ENCODE measurements around the gene NF1.

The NF1 gene

GRCh38 chr17:31392002-31392855, 297.5 kb downstream of the NF1 start:
- Histone ChIP-seq H3K27ac (ENCODE audit: insufficient read depth in 1 of 2, low read depth in 1 of 2, low read length in 2 of 2, poor library complexity in 1 of 2, severe bottlenecking in 2 of 2) (no peak overlapping the region), H3K4me1 (ENCODE audit: control extremely low read depth in 1 of 4, control insufficient read depth in 4 of 4, insufficient read depth in 4 of 4, low read length in 3 of 4) (peaks cover 0 to 13% (median 8%) of the 10 kb centered on the region in 4 experiments), H3K4me3 (ENCODE audit: control insufficient read depth in 1 of 7, extremely low read depth in 1 of 7, insufficient read depth in 4 of 7, low read depth in 2 of 7, low read length in 6 of 7) (peak overlapping the region in 5 of 7 experiments; percentile 11 to 60 (median 38)), H3K27me3 (replicated peaks in 2 of 5; ENCODE audit: control insufficient read depth in 4 of 5, insufficient read depth in 5 of 5, low read length in 4 of 5) (peaks cover 5 to 49% (median 42%) of the 10 kb centered on the region in 5 experiments), H3K9me3 (ENCODE audit: control extremely low read depth in 1 of 5, control insufficient read depth in 4 of 5, insufficient read depth in 2 of 5, low read depth in 1 of 5, low read length in 4 of 5) (no peaks in the 10 kb centered on the region), H3K36me3 (ENCODE audit: control insufficient read depth in 4 of 4, insufficient read depth in 4 of 4, low read length in 3 of 4) (no peaks in the 10 kb centered on the region)
- 22% methylated on average over 39 of the region's 52 CpGs for WGBS (ENCODE audit: insufficient coverage)
- ChIA-PET CTCF (interaction anchor here (1.4 to 3.5 kb wide), 4 partner anchors 19 to 134 kb away, joined by 3 to 19 read pairs (median 5); no protein-coding TSS in a partner anchor), POLR2A (no interaction called here)
- no peak for DNase-seq

GRCh38 chr17:31392856-31393748, 298.3 kb downstream of the NF1 start:
- Histone ChIP-seq H3K4me3 (ENCODE audit: control insufficient read depth in 1 of 7, extremely low read depth in 1 of 7, insufficient read depth in 4 of 7, low read depth in 2 of 7, low read length in 6 of 7) (no peak overlapping the region), H3K4me1 (ENCODE audit: control extremely low read depth in 1 of 4, control insufficient read depth in 4 of 4, insufficient read depth in 4 of 4, low read length in 3 of 4) (peaks cover 0 to 13% (median 8%) of the 10 kb centered on the region in 4 experiments), H3K27me3 (replicated peaks in 2 of 5; ENCODE audit: control insufficient read depth in 4 of 5, insufficient read depth in 5 of 5, low read length in 4 of 5) (peaks cover 5 to 49% (median 42%) of the 10 kb centered on the region in 5 experiments), H3K9me3 (ENCODE audit: control extremely low read depth in 1 of 5, control insufficient read depth in 4 of 5, insufficient read depth in 2 of 5, low read depth in 1 of 5, low read length in 4 of 5) (no peaks in the 10 kb centered on the region), H3K27ac (ENCODE audit: insufficient read depth in 1 of 2, low read depth in 1 of 2, low read length in 2 of 2, poor library complexity in 1 of 2, severe bottlenecking in 2 of 2) (no peak overlapping the region), H3K36me3 (ENCODE audit: control insufficient read depth in 4 of 4, insufficient read depth in 4 of 4, low read length in 3 of 4) (no peaks in the 10 kb centered on the region)
- WGBS (ENCODE audit: insufficient coverage), result 82% methylated on average over 15 of the region's 17 CpGs
- ChIA-PET CTCF (interaction anchor here (0.8 to 1.9 kb wide), 4 partner anchors 11 to 133 kb away, joined by 3 to 6 read pairs (median 4); no protein-coding TSS in a partner anchor), POLR2A (no interaction called here)
- no peak for DNase-seq

GRCh38 chr17:31393749-31394146, 299.0 kb downstream of the NF1 start:
- CTCF ChIA-PET, result interaction anchor here (0.6 to 1.9 kb wide), 5 partner anchors 11 to 132 kb away, joined by 3 to 6 read pairs (median 3); no protein-coding TSS in a partner anchor
- H3K9me3 ChIP-seq (ENCODE audit: control extremely low read depth in 1 of 5, control insufficient read depth in 4 of 5, insufficient read depth in 2 of 5, low read depth in 1 of 5, low read length in 4 of 5), result no peaks in the 10 kb centered on the region
- peaks cover 5 to 49% (median 41%) of the 10 kb centered on the region in 5 experiments for H3K27me3 ChIP-seq (replicated peaks in 2 of 5; ENCODE audit: control insufficient read depth in 4 of 5, insufficient read depth in 5 of 5, low read length in 4 of 5)
- WGBS (ENCODE audit: insufficient coverage), result 94% methylated on average over 6 of the region's 7 CpGs
- H3K4me1 ChIP-seq (ENCODE audit: control extremely low read depth in 1 of 4, control insufficient read depth in 4 of 4, insufficient read depth in 4 of 4, low read length in 3 of 4), result peaks cover 0 to 13% (median 8%) of the 10 kb centered on the region in 4 experiments
- H3K27ac ChIP-seq (ENCODE audit: insufficient read depth in 1 of 2, low read depth in 1 of 2, low read length in 2 of 2, poor library complexity in 1 of 2, severe bottlenecking in 2 of 2), result no peak overlapping the region
- POLR2A ChIA-PET, result no interaction called here
- DNase-seq, result no peak
- no peaks in the 10 kb centered on the region for H3K36me3 ChIP-seq (ENCODE audit: control insufficient read depth in 4 of 4, insufficient read depth in 4 of 4, low read length in 3 of 4)
- no peak overlapping the region for H3K4me3 ChIP-seq (ENCODE audit: control insufficient read depth in 1 of 7, extremely low read depth in 1 of 7, insufficient read depth in 4 of 7, low read depth in 2 of 7, low read length in 6 of 7)

- Histone ChIP-seq H3K4me1 (ENCODE audit: control extremely low read depth in 1 of 4, control insufficient read depth in 4 of 4, insufficient read depth in 4 of 4, low read length in 3 of 4) (peaks cover 0 to 12% (median 8%) of the 10 kb centered on the region in 4 experiments), H3K9me3 (ENCODE audit: control extremely low read depth in 1 of 5, control insufficient read depth in 4 of 5, insufficient read depth in 2 of 5, low read depth in 1 of 5, low read length in 4 of 5) (no peaks in the 10 kb centered on the region), H3K36me3 (ENCODE audit: control insufficient read depth in 4 of 4, insufficient read depth in 4 of 4, low read length in 3 of 4) (no peaks in the 10 kb centered on the region), H3K27ac (ENCODE audit: insufficient read depth in 1 of 2, low read depth in 1 of 2, low read length in 2 of 2, poor library complexity in 1 of 2, severe bottlenecking in 2 of 2) (no peak overlapping the region), H3K27me3 (replicated peaks in 2 of 5; ENCODE audit: control insufficient read depth in 4 of 5, insufficient read depth in 5 of 5, low read length in 4 of 5) (peaks cover 5 to 45% (median 38%) of the 10 kb centered on the region in 5 experiments), H3K4me3 (ENCODE audit: control insufficient read depth in 1 of 7, extremely low read depth in 1 of 7, insufficient read depth in 4 of 7, low read depth in 2 of 7, low read length in 6 of 7) (no peak overlapping the region)
- CTCF ChIA-PET, result interaction anchor here (0.6 to 1.4 kb wide), 2 partner anchors 67 to 69 kb away, joined by 3 read pairs; no protein-coding TSS in a partner anchor
- 48% methylated on average over 2 of the region's 11 CpGs for WGBS (ENCODE audit: insufficient coverage)
- POLR2A ChIA-PET, result no interaction called here
- peak; percentile 73 to 94 (median 91) for DNase-seq
Observed at GRCh38 chr17:31394544-31394943, 299.8 kb downstream of the NF1 start.

GRCh38 chr17:31397256-31397939, 302.6 kb downstream of the NF1 start:
- no peak overlapping the region for H3K4me3 ChIP-seq (ENCODE audit: control insufficient read depth in 1 of 7, extremely low read depth in 1 of 7, insufficient read depth in 4 of 7, low read depth in 2 of 7, low read length in 6 of 7)
- DNase-seq, result no peak
- CTCF ChIA-PET, result interaction anchor here (0.6 to 1.4 kb wide), 5 partner anchors 7 to 95 kb away, joined by 3 read pairs; no protein-coding TSS in a partner anchor
- H3K27ac ChIP-seq (ENCODE audit: insufficient read depth in 1 of 2, low read depth in 1 of 2, low read length in 2 of 2, poor library complexity in 1 of 2, severe bottlenecking in 2 of 2), result no peak overlapping the region
- WGBS (ENCODE audit: insufficient coverage), result 94% methylated on average over 6 of the region's 8 CpGs
- H3K4me1 ChIP-seq (ENCODE audit: control extremely low read depth in 1 of 4, control insufficient read depth in 4 of 4, insufficient read depth in 4 of 4, low read length in 3 of 4), result no peaks in the 10 kb centered on the region
- H3K9me3 ChIP-seq (ENCODE audit: control extremely low read depth in 1 of 5, control insufficient read depth in 4 of 5, insufficient read depth in 2 of 5, low read depth in 1 of 5, low read length in 4 of 5), result no peaks in the 10 kb centered on the region
- H3K36me3 ChIP-seq (ENCODE audit: control insufficient read depth in 4 of 4, insufficient read depth in 4 of 4, low read length in 3 of 4), result no peaks in the 10 kb centered on the region
- peaks cover 5 to 21% (median 20%) of the 10 kb centered on the region in 5 experiments for H3K27me3 ChIP-seq (replicated peaks in 2 of 5; ENCODE audit: control insufficient read depth in 4 of 5, insufficient read depth in 5 of 5, low read length in 4 of 5)
- POLR2A ChIA-PET, result no interaction called here

- CTCF ChIA-PET, result interaction anchor here (1.2 to 1.4 kb wide), 2 partner anchors 9 to 14 kb away, joined by 3 read pairs; no protein-coding TSS in a partner anchor
- no peaks in the 10 kb centered on the region for H3K36me3 ChIP-seq (ENCODE audit: control insufficient read depth in 4 of 4, insufficient read depth in 4 of 4, low read length in 3 of 4)
- WGBS (ENCODE audit: insufficient coverage), result 80% methylated on average over 14 of the region's 21 CpGs
- H3K27me3 ChIP-seq (replicated peaks in 2 of 5; ENCODE audit: control insufficient read depth in 4 of 5, insufficient read depth in 5 of 5, low read length in 4 of 5), result peaks cover 5 to 9% (median 8%) of the 10 kb centered on the region in 5 experiments
- H3K4me1 ChIP-seq (ENCODE audit: control extremely low read depth in 1 of 4, control insufficient read depth in 4 of 4, insufficient read depth in 4 of 4, low read length in 3 of 4), result peaks cover 0 to 1% (median 0%) of the 10 kb centered on the region in 4 experiments
- POLR2A ChIA-PET, result interaction anchor here (0.6 kb wide), 1 partner anchor 527 kb away, joined by 5 read pairs; no protein-coding TSS in a partner anchor
- no peak overlapping the region for H3K27ac ChIP-seq (ENCODE audit: insufficient read depth in 1 of 2, low read depth in 1 of 2, low read length in 2 of 2, poor library complexity in 1 of 2, severe bottlenecking in 2 of 2)
- peak in 2 of 3 donors; percentile 60 to 63 for DNase-seq
- H3K4me3 ChIP-seq (ENCODE audit: control insufficient read depth in 1 of 7, extremely low read depth in 1 of 7, insufficient read depth in 4 of 7, low read depth in 2 of 7, low read length in 6 of 7), result no peak overlapping the region
- H3K9me3 ChIP-seq (ENCODE audit: control extremely low read depth in 1 of 5, control insufficient read depth in 4 of 5, insufficient read depth in 2 of 5, low read depth in 1 of 5, low read length in 4 of 5), result no peaks in the 10 kb centered on the region
Observed at GRCh38 chr17:31398381-31399311, 303.9 kb downstream of the NF1 start.

Data from common myeloid progenitor, CD34-positive (primary cell).